HG02610 (cell line): ENCODE measurements around the gene NKX1-2.
"Not testable (repeated sequence)": the region's sequence is repeated elsewhere in the genome, so short reads cannot be mapped to it uniquely, and the experiment has no call there.

Experiments
- ATAC-seq: cut with Tn5 transposase; IDR thresholded peaks from one replicate; pipeline ENCODE4 v1.9.1; 2021; ENCODE audit warnings: mild to moderate bottlenecking, moderate library complexity; ENCODE audit not compliant: unreplicated experiment

The NKX1-2 gene

DNA sequence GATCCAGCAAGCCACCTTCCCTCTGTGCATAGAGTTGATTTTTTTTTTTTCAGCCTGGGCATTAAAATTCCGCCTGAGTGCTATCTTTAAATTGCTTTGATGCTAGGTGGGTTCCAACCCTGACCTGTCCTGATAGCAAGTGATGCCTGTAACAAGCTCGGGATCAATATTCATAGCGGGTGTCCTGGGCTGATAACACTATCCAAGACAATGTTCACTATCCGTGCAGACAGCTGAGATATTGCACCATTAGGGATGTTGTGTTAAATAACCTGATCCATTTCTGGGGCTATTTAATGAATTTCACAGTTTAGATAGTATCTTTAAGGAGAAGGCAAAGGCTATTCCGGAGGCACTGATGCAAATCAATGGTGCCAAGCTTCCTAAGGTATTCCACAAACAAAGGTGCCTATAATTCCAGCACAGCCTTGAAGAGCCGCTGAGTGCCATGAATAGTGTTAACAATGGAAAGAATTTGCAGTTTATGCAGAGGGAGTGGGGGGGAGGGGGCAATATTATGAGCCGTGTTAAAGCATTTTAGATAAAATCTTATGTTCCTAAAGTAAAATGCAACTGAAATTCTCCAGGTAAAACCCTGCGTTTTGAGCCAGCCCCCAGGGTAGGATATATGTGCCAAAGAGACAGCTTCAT is 4.2 kb upstream of the NKX1-2 start:
- no peak for ATAC-seq

DNA sequence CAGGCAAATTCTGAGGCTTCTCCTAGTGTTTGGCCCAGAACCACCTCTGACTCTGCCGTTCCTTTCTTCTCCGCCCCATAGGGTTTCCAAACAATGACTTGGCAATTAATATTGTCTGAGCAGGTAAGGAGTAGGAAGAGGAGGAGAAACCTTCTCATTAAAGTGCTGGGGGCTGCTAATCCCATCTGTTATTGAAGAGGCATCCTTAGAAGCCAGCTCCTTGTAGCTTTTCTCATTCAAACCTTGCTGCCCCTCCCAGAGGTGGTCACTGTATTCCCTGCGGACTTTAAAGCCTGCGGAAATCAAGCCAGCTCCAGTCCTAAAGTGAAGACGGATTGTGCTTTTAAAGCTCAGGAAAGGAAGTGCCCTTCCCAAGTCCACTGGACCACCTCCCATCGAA is 1.4 kb upstream of the NKX1-2 start:
- no peak for ATAC-seq

DNA sequence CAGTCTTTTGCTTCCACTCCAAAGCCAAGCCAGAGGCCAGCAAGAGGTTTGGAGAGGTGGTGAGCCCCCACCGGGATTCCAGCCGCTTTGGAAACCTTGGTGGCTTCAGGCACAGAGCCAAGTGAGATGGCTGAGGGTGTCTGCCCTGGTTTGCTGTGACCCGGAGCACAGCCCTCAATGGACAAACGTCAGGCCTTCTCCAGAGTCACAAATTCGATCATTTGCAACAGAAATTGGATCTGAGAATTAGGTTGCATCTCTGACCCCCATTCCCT is 885 bp upstream of the NKX1-2 start:
- ATAC-seq: no peak

DNA sequence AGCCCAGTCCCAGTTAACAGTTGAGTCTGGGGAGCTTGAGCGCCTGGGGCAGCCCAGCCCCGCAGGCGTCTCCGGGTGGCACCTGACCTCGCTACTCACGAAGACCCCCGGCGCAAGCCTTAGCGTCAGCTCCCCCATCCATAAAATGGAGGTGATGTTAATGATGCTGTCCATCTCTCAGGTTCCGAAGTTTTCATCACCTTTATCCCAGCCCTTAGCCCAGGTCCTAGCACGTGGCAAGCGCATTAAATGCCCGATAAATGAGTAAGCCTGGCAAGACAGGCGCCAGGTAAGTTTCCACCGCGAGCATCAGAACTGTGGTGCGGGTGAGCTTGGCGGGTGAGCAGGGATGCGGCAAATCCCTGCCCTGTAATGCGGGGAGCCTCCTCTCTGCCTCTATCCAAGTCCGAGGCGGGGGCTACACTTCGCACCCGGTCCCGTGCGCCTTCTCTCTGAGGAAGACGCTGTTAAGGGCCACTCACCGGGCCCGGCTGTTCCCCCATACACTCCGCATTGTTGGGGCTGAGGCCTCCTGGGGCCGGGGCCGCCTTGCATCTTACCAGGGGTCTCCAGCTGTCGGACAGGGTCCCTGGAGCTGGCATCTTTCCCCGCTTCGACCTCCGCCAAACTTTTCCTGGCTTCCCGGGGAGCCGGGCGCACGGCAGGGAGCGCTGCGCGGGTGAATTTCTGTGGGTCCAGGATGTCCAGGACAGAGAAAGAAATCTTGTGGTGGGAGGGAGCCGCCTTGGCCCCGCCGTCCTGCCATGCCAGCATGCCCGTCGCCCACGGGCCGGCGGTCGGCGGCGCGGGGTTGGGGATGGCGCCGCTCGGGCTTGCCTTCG is 444 bp downstream of the NKX1-2 start:
- no peak for ATAC-seq

DNA sequence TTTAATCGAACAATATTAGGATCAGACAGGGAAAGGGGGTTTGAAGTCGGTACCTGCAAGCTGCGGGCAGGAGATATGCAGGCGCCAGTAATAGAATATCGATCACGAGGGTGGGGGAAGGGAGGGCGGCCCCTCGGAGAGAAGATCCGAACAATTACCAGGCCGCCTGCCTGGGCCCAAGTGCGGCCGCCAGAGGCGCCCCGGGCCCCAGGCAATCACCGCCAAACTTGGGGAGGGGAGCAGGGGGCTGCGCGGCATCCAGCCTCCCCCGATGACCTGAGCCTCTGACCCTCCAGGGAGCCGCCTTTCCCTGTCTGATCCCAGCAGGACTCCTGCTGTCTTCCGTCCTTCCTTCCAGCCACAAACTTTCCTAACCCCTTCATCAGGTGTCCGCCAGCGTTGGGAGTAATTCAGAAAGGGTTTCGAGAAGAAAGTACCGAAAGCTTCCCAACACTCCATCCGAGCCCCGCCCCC is 1.1 kb downstream of the NKX1-2 start:
- no peak for ATAC-seq

DNA sequence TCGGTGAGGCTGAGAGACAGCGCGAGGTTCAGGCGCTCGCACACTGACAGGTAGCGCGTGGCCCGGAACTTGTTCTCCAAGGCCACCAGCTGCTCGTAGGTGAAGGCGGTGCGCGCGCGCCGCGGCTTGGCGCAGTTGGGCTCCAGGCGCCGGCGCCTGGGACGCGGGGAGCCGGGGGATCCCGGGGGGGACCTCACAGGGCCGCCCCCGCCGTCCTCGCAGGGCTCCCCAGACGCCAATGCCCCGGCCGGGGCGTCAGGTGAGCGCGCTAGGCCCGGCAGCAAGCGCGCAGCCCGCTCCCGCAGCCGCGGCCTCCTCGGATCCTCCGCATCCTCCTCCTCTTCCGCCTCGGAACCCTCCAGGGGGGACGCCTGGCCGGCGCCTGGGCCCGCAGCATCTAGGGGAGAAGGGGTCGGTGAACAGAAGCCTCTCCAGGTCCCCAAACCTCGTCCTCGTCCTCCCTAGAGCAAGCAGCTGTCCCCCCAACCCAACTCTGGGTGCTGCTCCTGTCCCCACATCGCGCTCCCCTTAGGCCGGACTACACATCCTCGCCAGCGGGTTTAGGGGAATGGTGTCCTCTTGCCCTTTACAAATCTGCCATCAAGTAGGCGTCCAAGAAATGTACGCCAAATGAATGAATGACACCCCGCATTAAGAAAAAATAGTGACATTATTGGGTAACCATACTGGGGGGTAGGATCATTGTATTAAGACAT is 1.9 kb downstream of the NKX1-2 start:
- ATAC-seq: no peak

DNA sequence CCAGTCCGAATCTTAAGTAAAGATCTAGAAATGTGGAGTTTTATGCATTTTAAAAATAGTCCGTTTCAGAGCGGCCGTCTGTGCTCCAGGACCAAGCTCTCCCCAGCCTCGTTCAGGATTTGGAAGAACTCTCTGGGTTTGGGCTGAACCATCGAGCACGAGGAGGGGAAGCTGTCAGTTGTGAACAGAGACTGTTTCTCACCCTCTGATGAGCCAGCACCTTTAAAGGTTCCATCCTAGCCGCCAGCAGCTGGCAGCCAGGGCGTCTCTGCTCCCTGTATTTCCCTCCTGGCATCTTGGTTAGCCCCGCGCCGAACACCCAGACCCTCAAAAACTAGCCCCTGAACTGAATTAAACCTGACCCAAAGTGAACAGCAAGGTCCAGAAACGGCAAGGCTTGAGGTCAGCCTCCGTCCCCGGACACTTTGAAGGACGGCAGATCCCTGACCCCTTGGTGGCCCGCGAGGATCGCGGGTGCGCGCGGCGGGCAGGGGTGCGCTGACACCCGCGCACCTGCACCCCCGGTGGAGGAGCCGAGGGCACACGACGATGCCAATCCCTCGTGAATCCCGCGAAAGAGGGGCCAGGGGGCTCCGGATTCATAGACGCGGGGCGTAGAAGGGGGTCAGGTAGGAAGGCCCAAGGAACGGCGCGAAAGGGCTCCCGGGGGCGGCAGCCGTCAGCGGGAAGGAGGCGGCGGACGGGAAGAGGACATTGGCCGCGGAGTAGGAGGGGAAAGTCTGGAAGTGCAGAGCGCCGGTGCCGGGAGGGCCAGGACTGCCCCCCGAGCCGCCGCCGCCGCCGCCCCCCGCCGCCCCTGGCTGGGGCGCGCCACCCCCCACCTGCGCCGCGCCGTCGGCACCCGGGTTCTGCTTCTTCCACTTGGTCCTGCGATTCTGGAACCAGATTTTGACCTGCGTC is 2.7 kb downstream of the NKX1-2 start:
- no peak for ATAC-seq

DNA sequence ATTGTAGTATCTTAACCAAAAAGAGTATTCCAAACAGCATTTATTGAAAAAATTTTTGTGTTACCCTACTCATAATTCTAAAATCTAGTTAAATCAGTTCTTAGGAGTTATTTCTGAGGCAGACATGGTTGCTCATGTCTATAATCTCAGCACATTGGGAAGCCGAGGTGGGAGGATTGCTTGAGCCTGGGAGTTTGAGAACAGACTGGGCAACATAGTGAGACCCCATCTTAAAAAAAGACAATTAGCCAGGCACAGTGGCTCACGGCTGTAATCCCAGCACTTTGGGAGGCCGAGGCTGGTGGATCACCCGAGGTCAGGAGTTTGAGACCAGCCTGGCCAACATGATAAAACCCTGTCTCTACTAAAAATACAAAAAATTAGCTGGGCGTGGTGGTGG is 8.1 kb downstream of the NKX1-2 start:
- not testable (repeated sequence) for ATAC-seq

DNA sequence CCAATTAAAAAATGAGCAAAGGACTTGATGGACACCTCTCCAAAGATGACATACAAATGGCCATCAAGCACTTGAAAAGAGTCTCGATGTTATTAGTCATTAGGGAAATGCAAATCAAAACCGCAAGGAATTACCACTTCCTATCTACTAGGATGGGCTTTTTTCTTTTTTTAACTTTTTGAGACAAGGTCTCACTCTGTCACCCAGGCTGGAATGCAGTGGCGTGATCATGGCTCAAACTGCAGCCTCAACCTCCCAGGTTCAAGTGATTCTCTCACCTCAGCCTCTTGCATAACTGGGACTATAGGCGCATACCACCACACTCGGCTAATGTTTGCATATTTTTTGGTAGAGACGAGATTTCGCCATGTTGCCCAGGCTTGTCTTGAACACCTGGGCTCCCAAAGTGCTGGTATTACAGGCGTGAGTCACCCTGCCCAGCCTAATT is 13.6 kb downstream of the NKX1-2 start:
- no peak for ATAC-seq

DNA sequence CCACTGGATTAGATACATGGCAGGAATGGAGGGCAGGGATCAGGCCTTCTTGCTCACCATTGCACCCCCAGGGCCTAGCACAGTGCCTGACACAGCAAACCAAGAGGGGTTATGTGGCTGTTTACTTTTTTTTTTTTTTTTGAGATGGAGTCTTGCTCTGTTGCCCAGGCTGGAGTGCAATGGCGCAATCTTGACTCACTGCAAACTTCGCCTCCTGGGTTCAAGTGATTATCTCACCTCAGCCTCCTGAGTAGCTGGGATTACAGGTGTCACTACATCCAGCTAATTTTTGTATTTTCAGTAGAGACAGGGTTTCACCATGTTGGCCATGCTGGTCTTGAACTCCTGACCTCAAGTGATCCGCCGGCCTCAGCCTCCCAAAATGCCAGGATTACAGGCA is 14.2 kb downstream of the NKX1-2 start:
- ATAC-seq: not testable (repeated sequence)

DNA sequence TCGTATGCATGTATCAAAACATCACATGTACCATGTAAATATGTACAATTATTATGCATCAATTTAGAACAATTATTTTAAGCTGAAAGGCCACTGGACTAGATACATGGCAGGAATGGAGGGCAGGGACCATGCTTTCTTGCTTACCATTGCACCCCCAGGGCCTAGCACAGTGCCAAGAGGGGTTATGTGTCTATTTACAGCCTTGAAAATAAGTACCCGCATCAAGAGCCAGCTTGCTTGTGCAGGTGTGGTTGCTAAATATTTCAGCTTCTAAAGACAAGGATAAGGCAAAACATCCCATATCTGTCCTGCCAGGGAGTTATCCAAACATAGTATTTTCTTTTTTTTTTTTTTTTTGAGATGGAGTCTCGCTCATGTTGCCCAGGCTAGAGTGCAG is 16.4 kb downstream of the NKX1-2 start:
- no peak for ATAC-seq

DNA sequence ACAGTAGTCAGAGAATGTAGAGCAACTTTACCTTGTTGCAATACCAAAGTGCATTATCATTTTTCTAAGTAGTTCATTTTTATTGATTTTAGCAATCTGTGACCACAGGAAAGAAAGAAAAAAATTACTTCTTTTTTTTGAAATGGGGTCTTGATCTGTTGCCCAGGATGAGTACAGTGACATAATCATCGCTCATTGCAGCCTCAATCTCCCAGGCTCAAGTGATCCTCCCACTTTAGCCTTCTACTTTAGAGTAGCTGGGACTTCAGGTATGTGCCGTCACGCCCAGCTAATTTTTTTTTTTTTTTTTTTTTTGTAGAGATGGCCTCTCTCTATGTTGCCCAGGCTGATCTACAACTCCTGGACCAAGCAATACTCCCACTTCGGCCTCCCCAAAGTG is 19.8 kb downstream of the NKX1-2 start:
- ATAC-seq: no peak

DNA sequence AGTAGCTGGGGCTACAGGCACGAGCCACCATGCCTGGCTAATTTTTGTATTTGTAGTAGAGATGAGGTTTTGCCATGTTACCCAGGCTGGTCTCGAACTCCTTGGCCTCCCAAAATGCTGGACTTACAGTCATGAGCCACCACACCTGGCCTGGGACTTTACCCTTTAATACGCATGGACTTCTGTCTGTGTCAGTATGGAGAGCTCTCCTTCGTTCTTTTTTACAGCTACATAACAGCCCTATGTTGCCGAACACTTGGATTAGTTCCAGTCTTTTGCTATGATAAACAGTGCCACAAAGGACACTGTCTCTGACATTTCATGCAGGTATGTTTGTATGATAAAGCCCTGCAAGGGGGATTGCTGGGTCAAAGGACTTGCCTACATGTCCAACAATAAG is 20.3 kb downstream of the NKX1-2 start:
- no peak for ATAC-seq

DNA sequence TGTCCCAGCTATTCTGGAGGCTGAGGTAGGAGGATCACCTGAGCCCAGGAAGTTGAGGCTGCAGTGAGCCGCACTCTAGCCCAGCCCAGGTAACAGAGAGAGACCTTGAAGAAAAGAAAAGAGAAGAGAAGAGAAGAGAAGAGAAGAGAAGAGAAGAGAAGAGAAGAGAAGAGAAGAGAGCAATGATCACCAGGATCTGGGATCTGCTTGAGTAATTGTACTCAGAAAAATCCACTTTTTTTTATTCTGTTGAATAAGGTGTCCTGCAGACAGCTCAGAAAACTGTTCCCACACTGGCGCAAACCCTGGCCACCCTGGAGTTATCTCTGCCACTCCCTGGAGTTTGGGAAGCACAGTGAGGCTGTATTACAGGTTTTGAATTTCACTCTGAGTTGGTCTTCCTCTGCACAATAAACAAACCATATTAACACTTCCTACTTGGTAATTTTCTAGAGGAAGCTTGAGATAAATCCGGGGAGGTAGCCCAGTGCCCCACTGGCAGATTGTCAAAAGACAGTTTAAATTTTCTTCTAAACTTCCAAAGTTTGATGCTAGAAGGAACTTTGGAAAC is 21.5 kb downstream of the NKX1-2 start:
- ATAC-seq: no peak

DNA sequence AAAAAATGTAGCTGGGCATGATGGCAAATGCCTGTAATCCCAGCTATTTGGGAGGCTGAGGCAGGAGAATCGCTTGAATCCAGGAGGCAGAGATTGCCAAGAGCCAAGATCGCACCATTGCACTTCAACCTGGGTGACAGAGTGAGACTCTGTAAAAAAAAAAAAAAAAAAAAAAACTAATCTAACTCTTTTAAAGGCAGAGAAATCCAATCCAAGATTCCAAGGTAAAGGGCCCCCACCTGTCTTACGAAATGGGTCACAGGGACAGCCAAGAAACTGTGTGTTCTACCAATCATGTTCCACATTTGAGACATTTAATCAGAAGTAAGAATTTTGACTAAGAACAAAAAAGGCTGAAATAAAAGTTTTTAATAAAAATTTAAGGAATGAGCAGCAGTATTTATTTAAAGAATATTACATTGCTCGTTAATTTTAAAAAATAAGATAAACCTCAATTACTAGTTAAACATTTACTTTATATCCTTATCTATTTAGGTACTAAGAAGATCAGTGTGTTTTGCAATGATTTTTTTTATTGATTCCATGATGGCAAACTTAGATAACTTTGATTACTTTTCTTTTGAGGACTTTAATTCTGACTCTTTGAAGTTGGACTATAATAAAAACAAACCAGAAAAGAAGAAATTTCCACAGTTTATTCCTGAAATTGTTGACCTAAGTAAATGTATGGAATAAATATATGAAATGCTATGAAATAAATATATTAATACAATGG is 24.4 kb downstream of the NKX1-2 start:
- no peak for ATAC-seq

DNA sequence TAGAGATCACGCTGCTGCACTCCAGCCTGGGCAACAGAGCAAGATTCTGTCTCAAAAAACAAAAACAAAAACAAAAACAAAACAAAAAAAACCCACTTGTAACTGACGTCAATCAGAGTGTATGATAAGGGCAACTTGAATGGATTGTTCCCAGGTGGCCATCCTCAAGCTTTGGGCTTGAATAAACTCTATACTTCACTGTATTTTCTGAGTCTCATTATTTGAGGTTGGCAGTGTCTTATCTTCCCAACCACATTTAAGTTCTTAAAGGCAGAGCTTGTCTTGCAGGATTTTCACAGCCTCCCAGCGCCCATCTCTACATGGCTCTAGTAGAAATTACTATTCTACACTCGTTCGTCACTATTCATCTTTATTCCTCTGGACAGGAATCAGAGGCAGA is 26.0 kb downstream of the NKX1-2 start:
- ATAC-seq: no peak

DNA sequence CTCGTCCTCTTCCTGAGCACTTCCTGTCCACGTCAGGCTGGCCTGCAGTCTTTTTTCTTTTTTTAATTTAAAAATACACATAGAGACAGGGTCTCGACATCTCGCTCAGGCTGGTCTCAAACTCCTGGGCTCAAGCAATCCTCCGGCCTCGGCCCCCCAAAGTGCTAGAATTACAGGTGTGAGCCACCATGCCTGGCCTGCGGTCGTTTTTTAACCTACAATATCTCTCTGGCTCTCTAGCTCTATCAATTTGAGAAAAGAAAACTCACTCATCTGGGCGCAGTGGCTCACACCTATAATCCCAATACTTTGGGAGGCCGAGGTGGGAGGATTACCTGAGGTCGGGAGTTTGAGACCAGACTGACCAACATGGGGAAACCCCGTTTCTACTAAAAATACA is 27.1 kb downstream of the NKX1-2 start:
- no peak for ATAC-seq

DNA sequence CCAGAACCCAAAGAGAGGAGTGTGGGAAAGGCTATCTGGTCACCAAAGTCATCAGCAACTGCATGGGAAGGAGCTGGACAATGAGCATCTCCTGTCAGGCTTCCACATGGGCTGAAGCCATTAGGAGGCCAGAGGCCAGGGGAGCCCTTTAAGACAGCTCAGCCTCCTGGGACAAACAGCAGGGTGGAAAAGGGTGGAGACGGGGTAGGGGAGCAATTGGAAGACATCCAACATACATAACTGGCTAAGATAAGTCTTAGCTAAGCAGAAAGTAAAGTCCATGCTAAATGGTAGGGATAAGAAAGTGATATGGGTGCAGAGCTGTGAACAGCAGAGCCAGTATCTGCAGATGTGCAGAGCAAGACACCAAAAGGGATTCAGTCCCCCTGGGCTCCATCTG is 29.6 kb downstream of the NKX1-2 start:
- ATAC-seq: no peak

DNA sequence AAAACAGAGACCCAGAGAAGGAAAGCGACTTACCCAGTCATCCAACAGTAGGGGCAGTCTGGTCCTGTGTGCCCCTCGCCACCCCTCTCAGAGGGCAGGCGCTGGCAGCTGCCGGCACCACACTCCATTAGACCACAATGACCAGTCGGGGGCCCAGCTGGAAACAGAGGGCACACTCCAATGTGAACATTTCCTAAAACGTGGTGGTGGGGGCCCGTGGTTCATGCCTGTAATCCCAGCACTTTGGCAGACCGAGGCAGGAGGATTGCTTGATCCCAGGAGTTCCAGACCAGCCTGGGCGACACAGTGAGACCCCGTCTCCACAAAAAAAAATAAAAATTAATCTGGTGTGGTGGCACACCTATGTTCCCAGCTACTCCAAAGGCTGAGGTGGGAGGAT is 30.2 kb downstream of the NKX1-2 start:
- no peak for ATAC-seq
